Heart right ventricle (tissue), 16 donors: ENCODE measurements around the gene PINK1. TPM values are rescaled to one million over a fixed set of nuclear protein-coding genes. Genes with fewer than 3 reads are reported as not detected.
A peak's percentile ranks its signal among the peaks of the same experiment; 100 is the strongest.
"Not testable (repeated sequence)": the region's sequence is repeated elsewhere in the genome, so short reads cannot be mapped to it uniquely, and the experiment has no call there.

Source experiments
- ATAC-seq, 8 donors: fragments of 200-7000 bp; cut with Tn5 transposase; one replicate each; pipeline ENCODE4 v1.9.1; 2020; ENCODE audit warnings: mild to moderate bottlenecking in 8 of 8, moderate library complexity in 8 of 8, moderate number of reproducible peaks in 1 of 8
- DNase-seq, 2 donors: peaks; one replicate each; pipeline ENCODE4 v3.0.0-alpha.2; 2020
- H3K27ac ChIP-seq, 10 donors: fragments of 200-600 bp; sonication (generic) in 2 of 10; one replicate each; pipeline versions ENCODE4 v1.5.0 to v1.8.0; 2020 to 2022; ENCODE audit warnings: mild to moderate bottlenecking in 3 of 10
- H3K27me3 ChIP-seq, 7 donors: fragments of 200-600 bp; one replicate each; pipeline ENCODE4 v1.8.0; 2021 to 2022; ENCODE audit warnings: mild to moderate bottlenecking in 2 of 7
- H3K36me3 ChIP-seq, 9 donors: fragments of 200-600 bp; sonication (generic) in 1 of 9; one replicate each; pipeline versions ENCODE4 v1.5.0 to v1.8.0; 2020 to 2022; ENCODE audit warnings: mild to moderate bottlenecking in 2 of 9
- H3K4me1 ChIP-seq, 9 donors: fragments of 200-600 bp; sonication (generic) in 1 of 9; one replicate each; pipeline versions ENCODE4 v1.5.0 to v1.8.0; 2020 to 2022; ENCODE audit warnings: mild to moderate bottlenecking in 4 of 9
- H3K4me3 ChIP-seq, 10 donors: fragments of 200-600 bp; sonication (generic) in 2 of 10; one replicate each; pipeline versions ENCODE4 v1.5.0 to v1.8.0; 2020 to 2022; ENCODE audit warnings: mild to moderate bottlenecking in 7 of 10, moderate library complexity in 2 of 10
- H3K9me3 ChIP-seq, 11 donors: fragments of 200-600 bp in 10 of 11; sonication (generic) in 2 of 11; one replicate each; pipeline versions ENCODE4 v1.5.0 to v1.8.0; 2013 to 2022; ENCODE audit warnings: mild to moderate bottlenecking in 2 of 11, control low read depth in 1 of 11, moderate library complexity in 1 of 11
- CTCF ChIP-seq, 9 donors: fragments of 200-600 bp; sonication (generic) in 2 of 9; IDR thresholded peaks; one replicate each; pipeline versions ENCODE4 v1.5.0 to v1.8.0; 2021 to 2022; ENCODE audit warnings: antibody characterized with exemption in 9 of 9, mild to moderate bottlenecking in 5 of 9, moderate library complexity in 1 of 9
- WGBS, 2 donors: extraction: QIAGEN DNeasy Blood & Tissue Kit; methylation state at CpG; one replicate each; pipeline ENCODE4 v1.1.7; 2013; ENCODE audit warnings: inconsistent platforms in 1 of 2; 5-methylcytosine and 5-hydroxymethylcytosine counted together
- intact Hi-C, 10 donors: fragments of 100-400 bp; cut with DNase I; formaldehyde crosslinking; loops; one replicate each; pipeline versions ENCODE4 v1.11.1 to v1.14.2; 2022
- polyA plus RNA-seq, 2 donors: library from polyadenylated mRNA; stranded (reverse); fragments of 200-250 nt; gene quantifications; one replicate each; pipeline ENCODE4 v1.2.3, GENCODE V29; 2013
- total RNA-seq, 10 donors: library from RNA; stranded (reverse); fragmentation: NEBNext Ultra II Directional in 3 of 10; extraction: Animal tissue kit (Norgen Biotek cat#: 25700) in 3 of 10; gene quantifications; one replicate each; pipeline versions ENCODE4 v1.2.1 to v1.2.4, GENCODE V29; 2021 to 2023
- donor health status: Arrhythmogenic right ventricular cardiomyopathy.
- donor health status: ischemic (EF 13 %, LVEDD 7.1; RV severe dilation, severe dysfunction).
- donor health status: healthy with polysubstance abuse.
- donor health status: DM: no; HTN: yes; CAD: no.
- donor health status: DM: no; HTN: no; CAD: no.
- donor health status: ischemic (EF 25% LVEDD 6.9; RV normal size, moderate dysfunction).
- donor health status: ischemic (EF 25% LVEDD 5.7; RV mildly dilated, moderate dysfunction).
- donor health status: healthy.
- donor health status: DM: yes; HTN: yes; CAD: no.
- donor health status: Ischemic cardiomyopathy.
- donor health status: ischemic (EF 35%, LVEDD 5.7; RV mildly dilated, moderate dysfunction).
- donor health status: nonischemic (EF 11% LVEDD 7.7; RV severe dilation, severe dysfunction).
- donor health status: DM: yes; HTN: yes; CAD: no.
- donor health status: PGD.
- donor health status: ischemic (EF 29% LVEDD 5.4; RV normal size, mild dysfunction).
- donor health status: nonischemic (EF 23%, LVEDD 6.1; RV moderate dilation, normal function).

Gene PINK1
- total and polyA plus RNA-seq, 12 donors, result 180 to 315 (median 233) TPM

DNA sequence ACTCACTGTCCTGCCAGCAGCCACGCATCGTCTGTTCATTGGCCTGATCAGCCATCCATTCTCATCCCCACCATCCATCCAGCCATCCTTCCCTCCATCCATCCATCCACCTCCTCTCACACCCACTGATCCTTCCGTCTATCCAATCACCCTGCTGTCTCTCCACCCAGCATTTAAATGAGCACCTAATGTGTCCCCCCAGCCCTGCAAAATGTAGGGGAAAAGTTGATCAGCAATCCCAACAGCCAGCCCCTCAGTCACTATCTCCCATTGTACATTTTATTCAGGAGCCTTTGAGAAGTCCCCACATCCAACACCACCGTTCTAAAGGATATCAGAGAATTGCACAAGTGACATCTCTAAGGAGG, 39.0 kb downstream of the PINK1 start:
- Histone ChIP-seq H3K9me3 (no peaks in the 10 kb centered on the region), H3K27ac (no peak overlapping the region), H3K4me1 (peaks cover 0 to 4% (median 0%) of the 10 kb centered on the region in 9 donors), H3K27me3 (no peaks in the 10 kb centered on the region), H3K36me3 (peaks cover 0 to 56% (median 5%) of the 10 kb centered on the region in 9 donors), H3K4me3 (no peak overlapping the region)
- intact Hi-C loops, result no loop called here
- TF ChIP-seq CTCF (IDR thresholded peaks at IDR 0.05), result no peak
- DNase-seq, result no peak
- WGBS, 2 donors, result 89 to 90% methylated on average over 4 of the region's 4 CpGs
- ATAC-seq, result no peak

DNA sequence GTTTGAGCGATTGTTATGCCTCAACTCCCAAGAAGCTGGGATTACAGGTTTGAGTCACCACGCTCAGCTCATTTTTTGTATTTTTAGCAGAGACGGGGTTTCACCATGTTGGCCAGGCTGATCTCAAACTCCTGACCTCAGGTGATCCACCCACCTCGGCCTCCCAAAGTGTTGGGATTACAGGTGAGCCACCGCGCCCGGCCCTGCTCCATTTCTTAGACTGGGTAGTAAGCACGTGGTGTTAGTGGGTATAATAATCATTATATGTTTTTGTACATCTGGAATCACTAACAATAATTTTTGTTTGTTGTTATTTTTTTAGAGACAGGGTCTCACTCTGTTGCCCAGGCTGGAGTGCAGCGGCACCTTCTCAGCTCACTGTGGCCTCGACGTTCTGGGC, 40.4 kb downstream of the PINK1 start:
- DNase-seq, H3K4me3 ChIP-seq, ATAC-seq, H3K27me3 ChIP-seq, H3K4me1 ChIP-seq, H3K9me3 ChIP-seq, H3K27ac ChIP-seq, intact Hi-C loops: not testable (repeated sequence)
- WGBS, 2 donors, result 92 to 95% methylated on average over 11 of the region's 11 CpGs
- peaks cover 0 to 70% (median 5%) of the 10 kb centered on the region in 9 donors for H3K36me3 ChIP-seq

- Histone ChIP-seq H3K4me1 (peaks cover 0 to 25% (median 13%) of the 10 kb centered on the region in 9 donors), H3K4me3 (no peak overlapping the region), H3K27me3 (no peaks in the 10 kb centered on the region), H3K27ac (no peak overlapping the region), H3K36me3 (peaks cover 0 to 62% (median 0%) of the 10 kb centered on the region in 9 donors), H3K9me3 (no peaks in the 10 kb centered on the region)
- no peak for TF ChIP-seq CTCF (IDR thresholded peaks at IDR 0.05)
- no peak for DNase-seq
- ATAC-seq, result no peak
- intact Hi-C loops, result no loop called here
- WGBS, 2 donors, result 88% methylated on average over 6 of the region's 6 CpGs
These were observed 45.3 kb downstream of the PINK1 start for GRCh38 chr1:20678599-20678998.

GRCh38 chr1:20680269-20680668, 47.0 kb downstream of the PINK1 start:
- no peak overlapping the region for H3K4me3 ChIP-seq
- ATAC-seq (no peak), DNase-seq (no peak)
- H3K27me3 ChIP-seq, result no peaks in the 10 kb centered on the region
- WGBS, 2 donors, result 80 to 90% methylated on average over 5 of the region's 5 CpGs
- TF ChIP-seq CTCF (IDR thresholded peaks at IDR 0.05), result no peak
- intact Hi-C loops, result no loop called here
- H3K4me1 ChIP-seq, result peaks cover 0 to 39% (median 21%) of the 10 kb centered on the region in 9 donors
- H3K27ac ChIP-seq, result no peak overlapping the region
- peaks cover 0 to 52% (median 0%) of the 10 kb centered on the region in 9 donors for H3K36me3 ChIP-seq
- no peaks in the 10 kb centered on the region for H3K9me3 ChIP-seq

GRCh38 chr1:20681999-20682398, 48.7 kb downstream of the PINK1 start:
- Histone ChIP-seq H3K27me3 (no peaks in the 10 kb centered on the region), H3K27ac (peak overlapping the region in 2 of 10 donors; percentile 19 to 91), H3K9me3 (no peaks in the 10 kb centered on the region), H3K36me3 (peaks cover 0 to 41% (median 0%) of the 10 kb centered on the region in 9 donors), H3K4me1 (peaks cover 0 to 50% (median 30%) of the 10 kb centered on the region in 9 donors), H3K4me3 (peak overlapping the region in 2 of 10 donors; percentile 59 to 60)
- ATAC-seq, result no peak
- no peak for TF ChIP-seq CTCF (IDR thresholded peaks at IDR 0.05)
- 91 to 95% methylated on average over 9 of the region's 9 CpGs for WGBS, 2 donors
- intact Hi-C loops, result no loop called here
- no peak for DNase-seq
